GM19351 (cell line): ENCODE data around the gene CACYBP.

Source experiments
- ATAC-seq: cut with Tn5 transposase; IDR thresholded peaks from one replicate; pipeline ENCODE4 v1.9.1; 2021; ENCODE audit warnings: mild to moderate bottlenecking, moderate library complexity; ENCODE audit not compliant: unreplicated experiment

The CACYBP gene

GRCh38 chr1:174971902-174972301 lies 27.8 kb upstream of the CACYBP start:
- no peak for ATAC-seq

GRCh38 chr1:174974711-174975119 lies 25.0 kb upstream of the CACYBP start:
- ATAC-seq: no peak

- no peak for ATAC-seq
Measured at GRCh38 chr1:174975764-174976163, 24.0 kb upstream of the CACYBP start.

- no peak for ATAC-seq
Measured at GRCh38 chr1:174976436-174977108, 23.2 kb upstream of the CACYBP start.

- no peak for ATAC-seq
Measured at GRCh38 chr1:174982971-174983689, 16.6 kb upstream of the CACYBP start.

- ATAC-seq: no peak
Measured at GRCh38 chr1:174984952-174985351, 14.8 kb upstream of the CACYBP start.

- no peak for ATAC-seq
Measured at GRCh38 chr1:174988539-174988938, 11.2 kb upstream of the CACYBP start.

GRCh38 chr1:174988986-174989385 lies 10.8 kb upstream of the CACYBP start:
- ATAC-seq: peak; percentile 51

GRCh38 chr1:174989536-174990220 lies 10.1 kb upstream of the CACYBP start:
- no peak for ATAC-seq

GRCh38 chr1:174990382-174990999 lies 9.3 kb upstream of the CACYBP start:
- ATAC-seq: peak; percentile 54

- ATAC-seq: no peak
Measured at GRCh38 chr1:174991473-174991872, 8.3 kb upstream of the CACYBP start.

- ATAC-seq: no peak
Measured at GRCh38 chr1:174995121-174995520, 4.6 kb upstream of the CACYBP start.

- no peak for ATAC-seq
Measured at GRCh38 chr1:174995916-174996315, 3.8 kb upstream of the CACYBP start.

- ATAC-seq: no peak
Measured at GRCh38 chr1:174996476-174996875, 3.3 kb upstream of the CACYBP start.

GRCh38 chr1:174997041-174997440 lies 2.7 kb upstream of the CACYBP start:
- ATAC-seq: no peak

GRCh38 chr1:174998569-174999215 lies 1.1 kb upstream of the CACYBP start:
- ATAC-seq: no peak

GRCh38 chr1:174999216-174999935 lies 371 bp upstream of the CACYBP start:
- peak; percentile 75 for ATAC-seq

GRCh38 chr1:175000697-175001187 lies 995 bp downstream of the CACYBP start:
- no peak for ATAC-seq

- no peak for ATAC-seq
Measured at GRCh38 chr1:175002910-175003517, 3.3 kb downstream of the CACYBP start.

- no peak for ATAC-seq
Measured at GRCh38 chr1:175003521-175003920, 3.8 kb downstream of the CACYBP start.
